ENCODE measurements around the gene PLCB2. TPM values are rescaled to one million over a fixed set of nuclear protein-coding genes. Genes with fewer than 3 reads are reported as not detected.

The PLCB2 gene
- total RNA-seq, 1 donor from 2014 or later = 0.56 TPM

- Mint-ChIP-seq H3K9me3 (no peaks in the 10 kb centered on the region), H3K4me3 (no peak overlapping the region), H3K36me3 (no peaks in the 10 kb centered on the region), H3K27me3 (ENCODE audit: insufficient read depth, low read depth) (peaks cover 41% of the 10 kb centered on the region), H3K4me1 (peaks cover 43% of the 10 kb centered on the region), H3K27ac (peak overlapping the region; percentile 72)
- no peak for TF ChIP-seq EZH2 (IDR thresholded peaks at IDR 0.05)
- no peak for TF ChIP-seq CTCF (IDR thresholded peaks at IDR 0.05)
- no peak for TF ChIP-seq EZH2phosphoT487 (IDR thresholded peaks at IDR 0.05)
- Histone ChIP-seq H3K4me3 (no peak overlapping the region), H3K9me3 (ENCODE audit: low read depth) (no peaks in the 10 kb centered on the region), H4K20me1 (ENCODE audit: low read depth) (peaks cover 19% of the 10 kb centered on the region), H3K27ac (no peak overlapping the region), H3K27me3 (peaks cover 52% of the 10 kb centered on the region), H3F3A (ENCODE audit: low read depth) (peaks cover 15% of the 10 kb centered on the region), H3K4me1 (peaks cover 14% of the 10 kb centered on the region), H3K9ac (no peak overlapping the region), H3K4me2 (no peak overlapping the region), H3K36me3 (no peaks in the 10 kb centered on the region), H2AFZ (replicated peaks) (no peak overlapping the region), H3K79me2 (ENCODE audit: low read depth) (no peaks in the 10 kb centered on the region)
- DNase-seq (ENCODE audit: low spot score) = no peak
These were observed 30.8 kb downstream of the PLCB2 start for GRCh38 chr15:40276927-40277326.

DNA sequence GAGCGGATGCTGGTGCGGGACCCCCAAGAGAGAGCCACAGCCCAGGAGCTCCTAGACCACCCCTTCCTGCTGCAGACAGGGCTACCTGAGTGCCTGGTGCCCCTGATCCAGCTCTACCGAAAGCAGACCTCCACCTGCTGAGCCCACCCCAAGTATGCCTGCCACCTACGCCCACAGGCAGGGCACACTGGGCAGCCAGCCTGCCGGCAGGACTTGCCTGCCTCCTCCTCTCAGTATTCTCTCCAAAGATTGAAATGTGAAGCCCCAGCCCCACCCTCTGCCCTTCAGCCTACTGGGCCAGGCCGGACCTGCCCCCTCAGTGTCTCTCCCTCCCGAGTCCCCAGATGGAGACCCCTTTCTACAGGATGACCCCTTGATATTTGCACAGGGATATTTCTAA, 31.8 kb downstream of the PLCB2 start:
- H3K79me2 ChIP-seq (ENCODE audit: low read depth) = no peaks in the 10 kb centered on the region
- no peaks in the 10 kb centered on the region for H3K36me3 ChIP-seq
- peaks cover 38% of the 10 kb centered on the region for H3K27me3 Mint-ChIP-seq (ENCODE audit: insufficient read depth, low read depth)
- peaks cover 43% of the 10 kb centered on the region for H3K4me1 Mint-ChIP-seq
- H3K9ac ChIP-seq = no peak overlapping the region
- no peaks in the 10 kb centered on the region for H3K9me3 ChIP-seq (ENCODE audit: low read depth)
- TF ChIP-seq EZH2 (IDR thresholded peaks at IDR 0.05) = no peak
- TF ChIP-seq CTCF (IDR thresholded peaks at IDR 0.05) = no peak
- no peak for TF ChIP-seq EZH2phosphoT487 (IDR thresholded peaks at IDR 0.05)
- no peak overlapping the region for H3K27ac Mint-ChIP-seq
- H3K27me3 ChIP-seq = peaks cover 42% of the 10 kb centered on the region
- peaks cover 14% of the 10 kb centered on the region for H3K4me1 ChIP-seq
- no peak overlapping the region for H2AFZ ChIP-seq (replicated peaks)
- no peak overlapping the region for H3K4me3 ChIP-seq
- no peaks in the 10 kb centered on the region for H3K9me3 Mint-ChIP-seq
- DNase-seq (ENCODE audit: low spot score) = no peak
- no peak overlapping the region for H3K27ac ChIP-seq
- H3K4me2 ChIP-seq = no peak overlapping the region
- H3K4me3 Mint-ChIP-seq = no peak overlapping the region
- no peaks in the 10 kb centered on the region for H3K36me3 Mint-ChIP-seq
- peaks cover 13% of the 10 kb centered on the region for H4K20me1 ChIP-seq (ENCODE audit: low read depth)
- peaks cover 12% of the 10 kb centered on the region for H3F3A ChIP-seq (ENCODE audit: low read depth)

DNA sequence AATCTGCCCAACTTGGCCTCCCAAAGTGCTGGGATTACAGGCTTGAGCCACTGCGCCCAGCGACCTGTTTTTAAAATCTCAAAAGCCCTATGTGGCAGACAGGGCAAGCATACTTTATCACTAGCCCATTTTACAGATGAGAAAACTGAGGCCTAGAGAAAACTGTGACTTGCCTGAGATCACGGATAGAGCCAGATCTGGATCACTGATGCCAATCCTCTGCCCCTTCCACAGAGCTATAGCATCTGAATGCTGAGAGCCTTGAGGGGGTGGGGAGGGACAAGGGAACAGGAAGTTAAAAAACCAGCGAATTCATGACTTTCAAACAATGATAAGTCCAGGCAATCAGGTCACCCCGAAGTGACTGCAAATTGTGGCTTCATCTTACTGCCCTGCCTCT, 32.2 kb downstream of the PLCB2 start:
- no peaks in the 10 kb centered on the region for H3K9me3 Mint-ChIP-seq
- Histone ChIP-seq H3K36me3 (no peaks in the 10 kb centered on the region), H3F3A (ENCODE audit: low read depth) (peaks cover 8% of the 10 kb centered on the region), H3K4me3 (no peak overlapping the region), H3K9ac (no peak overlapping the region), H4K20me1 (ENCODE audit: low read depth) (peaks cover 9% of the 10 kb centered on the region), H3K4me2 (no peak overlapping the region), H3K27me3 (peaks cover 38% of the 10 kb centered on the region), H3K27ac (no peak overlapping the region), H2AFZ (replicated peaks) (no peak overlapping the region), H3K4me1 (peaks cover 11% of the 10 kb centered on the region), H3K9me3 (ENCODE audit: low read depth) (no peaks in the 10 kb centered on the region), H3K79me2 (ENCODE audit: low read depth) (no peaks in the 10 kb centered on the region)
- H3K27me3 Mint-ChIP-seq (ENCODE audit: insufficient read depth, low read depth) = peaks cover 33% of the 10 kb centered on the region
- no peak for DNase-seq (ENCODE audit: low spot score)
- H3K4me1 Mint-ChIP-seq = peaks cover 39% of the 10 kb centered on the region
- no peak for TF ChIP-seq CTCF (IDR thresholded peaks at IDR 0.05)
- TF ChIP-seq EZH2phosphoT487 (IDR thresholded peaks at IDR 0.05) = no peak
- no peak for TF ChIP-seq EZH2 (IDR thresholded peaks at IDR 0.05)
- H3K36me3 Mint-ChIP-seq = no peaks in the 10 kb centered on the region
- no peak overlapping the region for H3K27ac Mint-ChIP-seq
- H3K4me3 Mint-ChIP-seq = no peak overlapping the region

Measured in neural progenitor cell (in vitro differentiated cells).